Omental fat pad (tissue), 4 donors: ENCODE results near the gene DCXR. TPM values are rescaled to one million over a fixed set of nuclear protein-coding genes. Genes with fewer than 3 reads are reported as not detected.

ENCODE experiments used
- ATAC-seq: fragments of 150-250 bp; one replicate; pipeline ENCODE4 v1.9.1; 2016; ENCODE audit warnings: mild to moderate bottlenecking, moderate library complexity; ENCODE audit not compliant: low FRiP score
- DNase-seq: peaks from one replicate; pipeline ENCODE4 v3.0.0-alpha.2; 2019; ENCODE audit warnings: low spot score
- CTCF ChIP-seq, 3 donors: fragments of 450-650 bp; IDR thresholded peaks; one replicate each; pipeline ENCODE4 v1.5.1; 2016 to 2017; ENCODE audit warnings: antibody characterized with exemption in 3 of 3, mild to moderate bottlenecking in 3 of 3, moderate library complexity in 2 of 3
- total RNA-seq, 4 donors: library from RNA; depleted of rRNA; stranded (reverse); fragments of >200 nt; gene quantifications; one replicate each; pipeline ENCODE4 v1.1.0, GENCODE V29; 2016

DCXR gene
- 100 to 1,000 TPM; 190 to 327 (median 225) TPM for total RNA-seq

GRCh38 chr17:82037092-82037888 is at the start of gene DCXR:
TSS of gene DCXR (minus strand) at chr17:82037697. CDS start at chr17:82037682, 15 bp downstream.
- ATAC-seq, result peak; percentile 94
- DNase-seq, result peak; percentile 90
- peak in 2 of 3 donors; percentile 2 to 32 for TF ChIP-seq CTCF (IDR thresholded peaks at IDR 0.05)

- TF ChIP-seq CTCF (IDR thresholded peaks at IDR 0.05), result no peak
- DNase-seq (no peak), ATAC-seq (no peak)
Measured at GRCh38 chr17:82085931-82086764, 48.7 kb upstream of the DCXR start.

- no peak for DNase-seq
- ATAC-seq, result no peak
- no peak for TF ChIP-seq CTCF (IDR thresholded peaks at IDR 0.05)
Measured at GRCh38 chr17:82085031-82085861, 47.7 kb upstream of the DCXR start.

GRCh38 chr17:82084373-82085030 is 47.0 kb upstream of the DCXR start:
- no peak for TF ChIP-seq CTCF (IDR thresholded peaks at IDR 0.05)
- ATAC-seq (no peak), DNase-seq (no peak)

- DNase-seq (no peak), ATAC-seq (no peak)
- TF ChIP-seq CTCF (IDR thresholded peaks at IDR 0.05), result no peak
Measured at GRCh38 chr17:82083533-82084359, 46.2 kb upstream of the DCXR start.
